ENCODE data around the gene P2RX5.
A peak's percentile ranks its signal among the peaks of the same experiment; 100 is the strongest.
"Not testable (repeated sequence)": the region's sequence is repeated elsewhere in the genome, so short reads cannot be mapped to it uniquely, and the experiment has no call there.

P2RX5 gene

DNA sequence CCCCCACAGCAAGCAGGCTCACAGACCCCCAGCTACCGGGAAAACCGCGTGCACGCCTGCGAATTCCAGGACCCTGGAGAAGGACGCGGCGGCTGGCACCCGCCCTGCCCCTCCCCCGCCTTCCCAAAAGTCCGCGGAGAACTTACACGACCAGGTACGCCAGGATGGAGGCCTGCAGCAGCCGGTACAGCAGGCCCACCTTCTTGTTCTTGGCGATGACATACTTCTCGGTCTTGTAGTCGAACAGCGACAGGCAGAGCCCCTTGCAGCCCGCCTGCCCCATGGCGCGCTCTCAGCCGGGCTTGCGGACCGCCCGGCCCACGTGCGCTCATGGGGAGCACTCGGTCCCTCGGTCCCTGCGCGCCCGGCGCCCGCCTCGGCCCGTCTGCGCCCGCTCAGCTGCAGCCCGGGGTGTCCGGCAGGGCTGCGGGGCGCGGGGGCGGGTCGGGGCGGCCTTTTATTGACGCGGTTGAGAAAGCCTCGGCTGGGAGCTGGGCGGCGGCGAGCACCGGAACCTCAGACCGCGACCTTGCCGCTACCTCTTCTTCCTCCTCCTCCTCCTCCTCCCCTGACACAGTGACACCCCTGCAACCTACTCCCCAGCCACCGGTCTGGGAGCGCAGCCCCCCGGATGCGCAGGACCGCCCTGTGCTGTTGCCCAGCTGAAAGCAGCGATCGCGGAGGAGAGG is at the start of gene P2RX5:
Gene P2RX5 (minus strand): TSS at position 433 of the 689 bp plus-strand sequence. CDS start 150 bp downstream, at position 283.
- in situ Hi-C loops (cut with MboI; ENCODE audit: low sequenced_read_pairs) = no loop called here
- DNase-seq (ENCODE audit: low spot score in 2 of 2) = peak; percentile 5 to 70
- H3K9me3 ChIP-seq = no peaks in the 10 kb centered on the region
- peaks cover 28% of the 10 kb centered on the region for H3K4me1 ChIP-seq
- H3K4me3 ChIP-seq = peak within 1 kb of the TSS; percentile 40
- H3K27me3 ChIP-seq (ENCODE audit: low read depth) = no peaks in the 10 kb centered on the region
- H3K36me3 ChIP-seq (replicated peaks) = no peaks in the 10 kb centered on the region

- no peak for DNase-seq (ENCODE audit: low spot score in 2 of 2)
- no peaks in the 10 kb centered on the region for H3K9me3 ChIP-seq
- H3K4me3 ChIP-seq = no peak overlapping the region
- H3K36me3 ChIP-seq (replicated peaks) = no peaks in the 10 kb centered on the region
- no peaks in the 10 kb centered on the region for H3K4me1 ChIP-seq
- no peaks in the 10 kb centered on the region for H3K27me3 ChIP-seq (ENCODE audit: low read depth)
- in situ Hi-C loops (cut with MboI; ENCODE audit: low sequenced_read_pairs) = no loop called here
Measured at GRCh38 chr17:3745071-3745470, 49.1 kb upstream of the P2RX5 start.

DNA sequence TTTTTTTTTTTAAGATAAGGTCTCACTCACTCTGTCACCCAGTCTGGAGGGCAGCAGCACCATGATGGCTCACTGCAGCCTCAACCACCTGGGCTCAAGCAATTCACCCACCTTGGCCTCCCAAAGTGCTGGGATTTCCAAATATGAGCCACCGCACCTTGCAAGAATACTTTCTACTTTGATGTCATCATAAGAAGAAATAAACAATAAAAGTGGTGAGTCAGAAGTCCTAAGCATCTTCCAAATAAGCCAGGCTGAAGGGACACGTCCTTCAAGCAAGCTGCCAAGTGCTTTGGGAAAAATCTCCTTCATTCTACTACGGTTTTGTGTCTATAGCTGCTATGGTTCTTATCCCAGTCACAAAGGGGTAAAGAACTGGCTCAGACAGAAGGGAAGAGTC is 48.1 kb upstream of the P2RX5 start:
- no peaks in the 10 kb centered on the region for H3K36me3 ChIP-seq (replicated peaks)
- no peaks in the 10 kb centered on the region for H3K27me3 ChIP-seq (ENCODE audit: low read depth)
- H3K9me3 ChIP-seq = no peaks in the 10 kb centered on the region
- no peaks in the 10 kb centered on the region for H3K4me1 ChIP-seq
- H3K4me3 ChIP-seq = no peak overlapping the region
- in situ Hi-C loops (cut with MboI; ENCODE audit: low sequenced_read_pairs) = no loop called here
- no peak for DNase-seq (ENCODE audit: low spot score in 2 of 2)

DNA sequence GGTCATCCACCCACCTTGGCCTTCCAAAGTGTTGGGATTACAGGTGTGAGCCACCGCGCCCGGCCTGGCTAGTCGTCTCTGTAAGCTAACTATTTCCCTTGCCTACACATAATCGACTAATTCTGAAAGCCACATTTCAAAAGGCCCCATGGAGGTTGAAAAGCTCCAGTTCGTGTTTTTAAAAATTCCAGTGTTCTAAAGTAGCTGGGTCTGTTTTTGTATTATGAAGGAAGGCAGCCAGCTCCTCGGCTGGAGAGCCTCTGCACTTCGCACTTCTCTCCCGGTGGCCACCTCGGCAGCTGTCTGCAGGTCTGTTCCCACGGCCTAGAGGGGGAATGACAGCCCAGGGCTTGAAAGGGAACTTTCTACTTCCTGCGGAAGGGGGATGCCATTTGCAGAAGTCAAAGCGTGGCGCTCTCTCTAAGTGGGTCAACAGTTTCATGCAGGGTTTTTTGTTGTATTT is 44.7 kb upstream of the P2RX5 start:
- H3K9me3 ChIP-seq = no peaks in the 10 kb centered on the region
- DNase-seq (ENCODE audit: low spot score in 2 of 2) = no peak
- no peaks in the 10 kb centered on the region for H3K36me3 ChIP-seq (replicated peaks)
- H3K4me3 ChIP-seq = no peak overlapping the region
- H3K4me1 ChIP-seq = no peaks in the 10 kb centered on the region
- no peaks in the 10 kb centered on the region for H3K27me3 ChIP-seq (ENCODE audit: low read depth)
- in situ Hi-C loops (cut with MboI; ENCODE audit: low sequenced_read_pairs) = no loop called here

GRCh38 chr17:3739422-3740124 is 43.6 kb upstream of the P2RX5 start:
- DNase-seq (ENCODE audit: low spot score in 2 of 2) = no peak
- Histone ChIP-seq H3K4me3 (no peak overlapping the region), H3K36me3 (replicated peaks) (no peaks in the 10 kb centered on the region), H3K4me1 (no peaks in the 10 kb centered on the region), H3K27me3 (ENCODE audit: low read depth) (no peaks in the 10 kb centered on the region), H3K9me3 (no peaks in the 10 kb centered on the region)
- in situ Hi-C loops (cut with MboI; ENCODE audit: low sequenced_read_pairs) = loop anchor here (10.0 kb wide), 1 partner anchor 265 kb away; no protein-coding TSS in a partner anchor

GRCh38 chr17:3738562-3739295 is 42.8 kb upstream of the P2RX5 start:
- in situ Hi-C loops (cut with MboI; ENCODE audit: low sequenced_read_pairs) = loop anchor here (10.0 kb wide), 1 partner anchor 266 kb away; no protein-coding TSS in a partner anchor

GRCh38 chr17:3735515-3735914 is 39.6 kb upstream of the P2RX5 start:
- no peaks in the 10 kb centered on the region for H3K36me3 ChIP-seq (replicated peaks)
- H3K27me3 ChIP-seq (ENCODE audit: low read depth) = no peaks in the 10 kb centered on the region
- DNase-seq (ENCODE audit: low spot score in 2 of 2) = no peak
- H3K4me1 ChIP-seq = no peaks in the 10 kb centered on the region
- no peak overlapping the region for H3K4me3 ChIP-seq
- no peaks in the 10 kb centered on the region for H3K9me3 ChIP-seq
- in situ Hi-C loops (cut with MboI; ENCODE audit: low sequenced_read_pairs) = loop anchor here (10.0 kb wide), 1 partner anchor 269 kb away; no protein-coding TSS in a partner anchor

More at GRCh38 chr17:3738562-3739295, 42.8 kb upstream of the P2RX5 start:
- Histone ChIP-seq H3K4me3 (no peak overlapping the region), H3K36me3 (replicated peaks) (no peaks in the 10 kb centered on the region), H3K4me1 (no peaks in the 10 kb centered on the region), H3K9me3 (no peaks in the 10 kb centered on the region), H3K27me3 (ENCODE audit: low read depth) (no peaks in the 10 kb centered on the region)
- DNase-seq (ENCODE audit: low spot score in 2 of 2) = no peak

DNA sequence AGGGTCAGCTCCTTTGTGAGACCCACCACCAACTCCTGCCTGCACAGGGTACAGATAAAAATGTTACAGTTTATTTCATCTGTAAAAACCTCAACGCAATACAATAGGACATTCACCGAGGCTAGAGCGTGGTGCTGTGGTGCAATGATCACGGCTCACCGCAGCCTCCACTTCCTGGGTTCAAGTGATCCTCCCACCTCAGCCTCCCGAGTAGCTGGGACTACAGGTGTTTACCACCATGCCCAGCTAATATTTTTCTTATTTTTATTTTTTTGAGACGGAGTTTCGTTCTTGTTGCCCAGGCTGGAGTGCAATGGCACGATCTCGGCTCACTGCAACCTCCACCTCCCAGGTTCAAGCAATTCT is 38.9 kb upstream of the P2RX5 start:
- not testable (repeated sequence) for DNase-seq (ENCODE audit: low spot score in 2 of 2); H3K27me3 ChIP-seq (ENCODE audit: low read depth); H3K36me3 ChIP-seq (replicated peaks); H3K9me3 ChIP-seq; H3K4me1 ChIP-seq; H3K4me3 ChIP-seq
- in situ Hi-C loops (cut with MboI; ENCODE audit: low sequenced_read_pairs) = loop anchor here (10.0 kb wide), 1 partner anchor 270 kb away; no protein-coding TSS in a partner anchor

GRCh38 chr17:3732210-3732621 is 36.3 kb upstream of the P2RX5 start:
- in situ Hi-C loops (cut with MboI; ENCODE audit: low sequenced_read_pairs) = loop anchor here (10.0 kb wide), 1 partner anchor 273 kb away; no protein-coding TSS in a partner anchor
- DNase-seq (ENCODE audit: low spot score in 2 of 2) = no peak
- H3K4me3 ChIP-seq = no peak overlapping the region

GRCh38 chr17:3730881-3731429 is 35.0 kb upstream of the P2RX5 start:
- Histone ChIP-seq H3K4me1 (no peaks in the 10 kb centered on the region), H3K4me3 (no peak overlapping the region), H3K27me3 (ENCODE audit: low read depth) (no peaks in the 10 kb centered on the region), H3K36me3 (replicated peaks) (peaks cover 25% of the 10 kb centered on the region), H3K9me3 (no peaks in the 10 kb centered on the region)
- no peak for DNase-seq (ENCODE audit: low spot score in 2 of 2)
- in situ Hi-C loops (cut with MboI; ENCODE audit: low sequenced_read_pairs) = loop anchor here (10.0 kb wide), 1 partner anchor 274 kb away; no protein-coding TSS in a partner anchor

More at GRCh38 chr17:3732210-3732621, 36.3 kb upstream of the P2RX5 start:
- H3K4me1 ChIP-seq = no peaks in the 10 kb centered on the region
- H3K27me3 ChIP-seq (ENCODE audit: low read depth) = no peaks in the 10 kb centered on the region
- no peaks in the 10 kb centered on the region for H3K9me3 ChIP-seq
- peaks cover 14% of the 10 kb centered on the region for H3K36me3 ChIP-seq (replicated peaks)

GRCh38 chr17:3729881-3730280 is 33.9 kb upstream of the P2RX5 start:
- in situ Hi-C loops (cut with MboI; ENCODE audit: low sequenced_read_pairs) = loop anchor here (10.0 kb wide), 1 partner anchor 275 kb away; no protein-coding TSS in a partner anchor
- Histone ChIP-seq H3K36me3 (replicated peaks) (peaks cover 35% of the 10 kb centered on the region), H3K27me3 (ENCODE audit: low read depth) (no peaks in the 10 kb centered on the region), H3K4me3 (no peak overlapping the region), H3K9me3 (no peaks in the 10 kb centered on the region), H3K4me1 (peaks cover 6% of the 10 kb centered on the region)
- DNase-seq (ENCODE audit: low spot score in 2 of 2) = no peak

DNA sequence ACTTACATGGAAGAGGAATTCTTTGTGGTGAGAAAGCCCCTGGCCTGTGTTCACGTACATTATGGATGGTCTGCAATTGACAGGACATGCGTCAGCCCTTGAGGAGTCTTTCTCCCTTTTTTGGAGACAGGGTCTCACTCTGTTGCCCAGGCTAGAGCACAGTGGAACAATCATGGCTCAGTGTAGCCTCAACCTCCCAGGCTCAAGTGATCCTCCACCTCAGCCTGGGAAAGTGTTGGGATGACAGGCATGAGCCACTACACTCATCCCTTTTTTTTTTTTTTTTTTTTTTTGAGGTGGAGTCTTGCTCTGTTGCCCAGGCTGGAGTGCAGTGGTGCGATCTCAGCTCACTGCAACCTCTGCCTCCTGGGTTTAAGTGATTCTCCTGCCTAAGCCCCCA is 32.1 kb upstream of the P2RX5 start:
- peaks cover 39% of the 10 kb centered on the region for H3K36me3 ChIP-seq (replicated peaks)
- H3K27me3 ChIP-seq (ENCODE audit: low read depth); H3K4me1 ChIP-seq; H3K4me3 ChIP-seq; in situ Hi-C loops (cut with MboI; ENCODE audit: low sequenced_read_pairs); DNase-seq (ENCODE audit: low spot score in 2 of 2); H3K9me3 ChIP-seq: not testable (repeated sequence)

DNA sequence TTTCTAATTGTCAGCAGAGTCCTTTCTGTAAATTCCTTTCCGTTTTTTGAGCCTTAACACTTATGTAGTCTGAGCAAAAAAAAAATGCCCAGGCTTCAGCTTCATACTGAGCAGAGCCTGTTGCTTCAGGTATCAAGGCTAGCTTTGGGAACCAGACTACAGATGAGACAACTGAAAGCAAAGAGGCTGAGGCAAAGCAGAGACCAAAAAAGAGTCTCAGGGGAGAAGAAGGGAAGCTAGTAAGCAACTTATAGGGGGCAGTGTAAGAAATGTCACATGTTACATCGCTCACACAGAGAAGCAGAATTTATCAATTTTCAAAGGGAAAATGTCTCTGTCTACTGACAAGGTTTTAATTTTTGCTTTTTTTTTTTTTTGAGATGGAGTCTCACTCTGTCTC is 31.1 kb upstream of the P2RX5 start:
- Histone ChIP-seq H3K36me3 (replicated peaks) (peaks cover 39% of the 10 kb centered on the region), H3K4me1 (peaks cover 12% of the 10 kb centered on the region), H3K27me3 (ENCODE audit: low read depth) (no peaks in the 10 kb centered on the region), H3K9me3 (no peaks in the 10 kb centered on the region), H3K4me3 (no peak overlapping the region)
- DNase-seq (ENCODE audit: low spot score in 2 of 2) = no peak
- in situ Hi-C loops (cut with MboI; ENCODE audit: low sequenced_read_pairs) = no loop called here
